Upper lobe of left lung (tissue), 4 donors: ENCODE data around the gene LTBP1.

Experiments
- CTCF ChIP-seq, 6 experiments: fragments of 450-650 bp in 4 of 6; fragments of 200-600 bp in 2 of 6; sonication (generic) in 2 of 6; IDR thresholded peaks; one replicate each; pipeline ENCODE4 v1.5.1; 2016 to 2019; ENCODE audit warnings: antibody characterized with exemption in 6 of 6
- EP300 ChIP-seq, 4 donors: sonication (generic); formaldehyde crosslinking; IDR thresholded peaks; one replicate each; pipeline ENCODE4 v1.5.1; 2017; ENCODE audit warnings: antibody characterized with exemption in 4 of 4, control low read depth in 2 of 4

DNA sequence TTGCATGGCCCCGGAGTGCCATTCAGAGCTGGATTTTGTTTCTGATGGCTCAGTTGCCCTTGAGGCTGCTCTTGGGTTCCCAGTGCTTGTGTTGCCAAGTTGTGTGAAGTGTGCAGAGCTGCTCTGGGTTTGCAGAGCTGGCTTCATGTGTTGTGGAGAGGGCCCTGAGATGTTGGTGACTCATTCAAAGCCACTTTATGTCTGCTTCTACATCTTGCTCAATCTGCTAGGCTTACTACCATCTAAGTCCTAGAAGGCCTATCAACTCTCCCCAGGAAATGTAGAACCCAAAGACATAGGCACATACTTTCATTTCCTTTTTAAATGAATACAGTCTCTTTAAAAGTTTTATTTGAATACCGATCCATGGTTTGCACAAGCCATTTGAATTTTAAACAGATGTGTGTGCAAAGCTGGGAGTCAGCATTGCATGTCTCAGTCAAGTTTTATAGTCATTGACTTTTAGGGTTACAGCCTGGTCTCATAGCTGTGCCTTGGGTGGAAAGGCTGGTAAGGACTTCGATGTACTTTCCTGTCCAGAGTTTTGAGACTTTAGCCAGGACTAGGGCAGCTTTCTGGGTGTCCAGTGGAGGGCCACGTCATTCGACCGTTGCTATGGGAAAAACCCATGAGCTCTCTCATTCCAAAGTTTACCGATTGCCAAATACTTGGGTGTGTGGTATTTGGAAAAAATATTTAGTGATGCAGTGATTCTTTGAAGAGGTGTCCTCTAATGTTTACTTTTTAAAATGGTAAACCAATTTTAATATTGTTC, 105.0 kb downstream of the LTBP1 start:
- no peak for TF ChIP-seq CTCF (IDR thresholded peaks at IDR 0.05)
- no peak for TF ChIP-seq EP300 (IDR thresholded peaks at IDR 0.05)
